ENCODE measurements around the gene ANKRD34C.
A peak's percentile ranks its signal among the peaks of the same experiment; 100 is the strongest.

ANKRD34C gene

DNA sequence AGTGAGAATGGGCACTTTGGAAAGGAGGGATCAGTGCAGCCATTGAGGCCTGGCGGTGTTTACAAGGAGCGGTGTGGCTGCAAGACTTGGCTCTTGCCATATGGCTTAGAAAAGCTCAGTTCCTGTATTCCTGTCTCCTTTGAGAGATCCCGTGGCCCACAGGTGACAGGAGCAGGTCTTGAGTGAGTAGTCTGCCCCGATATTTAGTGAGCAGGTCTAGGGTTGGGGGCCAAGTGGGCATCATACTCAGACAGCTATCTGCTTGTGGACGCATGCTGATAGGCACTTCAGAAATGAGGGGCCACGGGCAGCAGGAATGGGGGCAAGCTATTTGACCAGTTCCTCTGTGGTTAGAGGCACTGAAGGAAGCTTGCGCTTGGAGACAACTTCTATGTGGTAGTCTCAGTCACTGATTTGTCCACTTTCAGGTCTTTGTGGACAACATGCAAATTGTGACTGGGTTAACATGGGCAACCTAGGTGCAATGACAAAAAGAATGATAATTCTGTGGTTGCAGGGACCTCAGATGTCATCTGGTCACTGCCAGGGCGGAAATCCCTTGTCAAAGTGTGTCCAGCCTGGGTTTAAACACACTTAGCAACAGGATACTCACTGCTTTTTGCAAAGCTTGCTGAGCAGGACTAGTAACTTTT, 29.5 kb downstream of the ANKRD34C start:
- Histone ChIP-seq H3F3A (ENCODE audit: low read depth) (no peaks in the 10 kb centered on the region), H3K9me3 (ENCODE audit: insufficient read depth, low read depth, low read length) (no peaks in the 10 kb centered on the region; the same call in 1 of the 2 replicates), H3K9ac (ENCODE audit: low read depth, low read length, poor library complexity, severe bottlenecking) (peak overlapping the region; percentile 98), H3K36me3 (ENCODE audit: insufficient read depth, low read length) (peaks cover 26% of the 10 kb centered on the region; the same call in 1 of the 2 replicates), H3K9me2 (replicated peaks; ENCODE audit: low read depth, low read length) (no peaks in the 10 kb centered on the region), H3K4me3 (ENCODE audit: low read length, poor library complexity, severe bottlenecking) (peak overlapping the region; percentile 99), H3K79me2 (ENCODE audit: insufficient read depth, low read length) (peaks cover 53% of the 10 kb centered on the region), H3K27me3 (ENCODE audit: insufficient read depth, low read length, poor library complexity, severe bottlenecking) (peaks cover 5% of the 10 kb centered on the region), H2AFZ (ENCODE audit: low read length) (peak overlapping the region; percentile 97; the same call in 1 of the 2 replicates), H3K4me2 (ENCODE audit: low read depth, low read length, poor library complexity, severe bottlenecking) (peak overlapping the region; percentile 96), H3K4me1 (ENCODE audit: insufficient read depth, low read length, poor library complexity, severe bottlenecking) (peaks cover 46% of the 10 kb centered on the region), H4K20me1 (ENCODE audit: insufficient read depth, low read length, poor library complexity, severe bottlenecking) (no peaks in the 10 kb centered on the region)
- TF ChIP-seq EZH2phosphoT487 (IDR thresholded peaks at IDR 0.05; ENCODE audit: borderline replicate concordance) = no peak
- TF ChIP-seq, protein P1, sequence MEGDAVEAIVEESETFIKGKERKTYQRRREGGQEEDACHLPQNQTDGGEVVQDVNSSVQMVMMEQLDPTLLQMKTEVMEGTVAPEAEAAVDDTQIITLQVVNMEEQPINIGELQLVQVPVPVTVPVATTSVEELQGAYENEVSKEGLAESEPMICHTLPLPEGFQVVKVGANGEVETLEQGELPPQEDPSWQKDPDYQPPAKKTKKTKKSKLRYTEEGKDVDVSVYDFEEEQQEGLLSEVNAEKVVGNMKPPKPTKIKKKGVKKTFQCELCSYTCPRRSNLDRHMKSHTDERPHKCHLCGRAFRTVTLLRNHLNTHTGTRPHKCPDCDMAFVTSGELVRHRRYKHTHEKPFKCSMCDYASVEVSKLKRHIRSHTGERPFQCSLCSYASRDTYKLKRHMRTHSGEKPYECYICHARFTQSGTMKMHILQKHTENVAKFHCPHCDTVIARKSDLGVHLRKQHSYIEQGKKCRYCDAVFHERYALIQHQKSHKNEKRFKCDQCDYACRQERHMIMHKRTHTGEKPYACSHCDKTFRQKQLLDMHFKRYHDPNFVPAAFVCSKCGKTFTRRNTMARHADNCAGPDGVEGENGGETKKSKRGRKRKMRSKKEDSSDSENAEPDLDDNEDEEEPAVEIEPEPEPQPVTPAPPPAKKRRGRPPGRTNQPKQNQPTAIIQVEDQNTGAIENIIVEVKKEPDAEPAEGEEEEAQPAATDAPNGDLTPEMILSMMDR (conservative IDR thresholded peaks at IDR 0.05; ENCODE audit: low read length) = no peak

DNA sequence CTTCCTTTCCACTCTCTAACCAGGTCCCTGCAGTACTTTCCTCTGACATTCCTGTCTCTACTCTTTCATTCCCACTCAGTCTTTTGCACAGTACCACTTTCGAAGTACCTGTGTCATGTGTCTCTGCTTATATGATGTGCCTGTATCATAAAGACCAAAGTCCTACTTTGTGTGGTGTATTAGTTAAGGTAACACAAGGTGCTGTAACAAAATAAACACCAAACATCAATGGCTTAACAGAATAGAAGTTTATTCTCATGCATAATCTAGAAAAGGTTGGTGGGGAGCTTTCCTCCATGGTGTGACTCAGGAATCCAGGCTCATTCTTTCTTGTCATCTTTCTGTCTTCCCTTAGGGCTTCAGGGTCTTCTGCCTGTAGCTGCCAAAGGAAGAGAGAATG, 31.7 kb downstream of the ANKRD34C start:
- no peak overlapping the region for H2AFZ ChIP-seq (ENCODE audit: low read length)
- H3K9me3 ChIP-seq (ENCODE audit: insufficient read depth, low read depth, low read length) = no peaks in the 10 kb centered on the region; the same call in 1 of the 2 replicates
- H3K9ac ChIP-seq (ENCODE audit: low read depth, low read length, poor library complexity, severe bottlenecking) = no peak overlapping the region
- H4K20me1 ChIP-seq (ENCODE audit: insufficient read depth, low read length, poor library complexity, severe bottlenecking) = no peaks in the 10 kb centered on the region
- H3F3A ChIP-seq (ENCODE audit: low read depth) = no peaks in the 10 kb centered on the region
- H3K4me2 ChIP-seq (ENCODE audit: low read depth, low read length, poor library complexity, severe bottlenecking) = peak overlapping the region; percentile 96
- peaks cover 53% of the 10 kb centered on the region for H3K79me2 ChIP-seq (ENCODE audit: insufficient read depth, low read length)
- H3K9me2 ChIP-seq (replicated peaks; ENCODE audit: low read depth, low read length) = no peaks in the 10 kb centered on the region
- peaks cover 48% of the 10 kb centered on the region for H3K4me1 ChIP-seq (ENCODE audit: insufficient read depth, low read length, poor library complexity, severe bottlenecking)
- H3K4me3 ChIP-seq (ENCODE audit: low read length, poor library complexity, severe bottlenecking) = peak overlapping the region; percentile 99
- peaks cover 5% of the 10 kb centered on the region for H3K27me3 ChIP-seq (ENCODE audit: insufficient read depth, low read length, poor library complexity, severe bottlenecking)
- TF ChIP-seq EZH2phosphoT487 (IDR thresholded peaks at IDR 0.05; ENCODE audit: borderline replicate concordance) = no peak
- TF ChIP-seq, protein P1 (conservative IDR thresholded peaks at IDR 0.05; ENCODE audit: low read length) = no peak
- peaks cover 46% of the 10 kb centered on the region for H3K36me3 ChIP-seq (ENCODE audit: insufficient read depth, low read length)

DNA sequence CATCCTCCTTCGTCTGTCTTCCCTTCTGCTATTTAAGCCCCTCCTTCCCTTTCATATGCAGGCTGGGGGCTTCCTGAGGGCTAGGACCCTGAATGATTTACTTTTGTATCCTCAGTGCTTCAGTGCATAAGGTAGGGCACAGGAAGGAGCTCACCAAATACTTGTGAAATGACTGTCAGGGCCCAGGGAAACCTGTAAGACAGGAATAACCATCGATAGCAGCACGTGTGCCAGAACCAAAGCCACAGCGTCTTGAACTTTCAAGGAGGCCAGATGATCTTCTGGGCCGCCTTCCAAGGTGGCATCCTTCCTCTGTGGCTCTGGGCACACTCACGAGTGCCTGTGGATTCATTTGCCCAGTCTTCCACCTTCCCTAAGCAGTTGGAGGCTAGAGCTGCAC, 32.3 kb downstream of the ANKRD34C start:
- Histone ChIP-seq H3K27me3 (ENCODE audit: insufficient read depth, low read length, poor library complexity, severe bottlenecking) (peaks cover 5% of the 10 kb centered on the region), H3K9ac (ENCODE audit: low read depth, low read length, poor library complexity, severe bottlenecking) (no peak overlapping the region), H3K36me3 (ENCODE audit: insufficient read depth, low read length) (peaks cover 52% of the 10 kb centered on the region), H3F3A (ENCODE audit: low read depth) (no peaks in the 10 kb centered on the region), H4K20me1 (ENCODE audit: insufficient read depth, low read length, poor library complexity, severe bottlenecking) (no peaks in the 10 kb centered on the region), H3K9me2 (replicated peaks; ENCODE audit: low read depth, low read length) (no peaks in the 10 kb centered on the region), H3K4me1 (ENCODE audit: insufficient read depth, low read length, poor library complexity, severe bottlenecking) (peaks cover 48% of the 10 kb centered on the region), H3K4me3 (ENCODE audit: low read length, poor library complexity, severe bottlenecking) (peak overlapping the region; percentile 11), H2AFZ (ENCODE audit: low read length) (no peak overlapping the region), H3K9me3 (ENCODE audit: insufficient read depth, low read depth, low read length) (no peaks in the 10 kb centered on the region; the same call in 1 of the 2 replicates), H3K4me2 (ENCODE audit: low read depth, low read length, poor library complexity, severe bottlenecking) (peak overlapping the region; percentile 96), H3K79me2 (ENCODE audit: insufficient read depth, low read length) (peaks cover 53% of the 10 kb centered on the region)
- TF ChIP-seq, protein P1 (conservative IDR thresholded peaks at IDR 0.05; ENCODE audit: low read length) = no peak
- TF ChIP-seq EZH2phosphoT487 (IDR thresholded peaks at IDR 0.05; ENCODE audit: borderline replicate concordance) = no peak

All from Loucy (cell line).